CD4-positive, alpha-beta T cell treated with Interleukin-1 beta for 1 hour (primary cell): ENCODE results near the gene CIB1.
A peak's percentile ranks its signal among the peaks of the same experiment; 100 is the strongest.

Source experiments
- DNase-seq, 2 donors: peaks; one replicate each; pipeline ENCODE4 v3.0.0-alpha.2; 2020 to 2022

Gene CIB1

GRCh38 chr15:90239371-90239770 is 5.6 kb upstream of the CIB1 start:
- DNase-seq = no peak

DNA sequence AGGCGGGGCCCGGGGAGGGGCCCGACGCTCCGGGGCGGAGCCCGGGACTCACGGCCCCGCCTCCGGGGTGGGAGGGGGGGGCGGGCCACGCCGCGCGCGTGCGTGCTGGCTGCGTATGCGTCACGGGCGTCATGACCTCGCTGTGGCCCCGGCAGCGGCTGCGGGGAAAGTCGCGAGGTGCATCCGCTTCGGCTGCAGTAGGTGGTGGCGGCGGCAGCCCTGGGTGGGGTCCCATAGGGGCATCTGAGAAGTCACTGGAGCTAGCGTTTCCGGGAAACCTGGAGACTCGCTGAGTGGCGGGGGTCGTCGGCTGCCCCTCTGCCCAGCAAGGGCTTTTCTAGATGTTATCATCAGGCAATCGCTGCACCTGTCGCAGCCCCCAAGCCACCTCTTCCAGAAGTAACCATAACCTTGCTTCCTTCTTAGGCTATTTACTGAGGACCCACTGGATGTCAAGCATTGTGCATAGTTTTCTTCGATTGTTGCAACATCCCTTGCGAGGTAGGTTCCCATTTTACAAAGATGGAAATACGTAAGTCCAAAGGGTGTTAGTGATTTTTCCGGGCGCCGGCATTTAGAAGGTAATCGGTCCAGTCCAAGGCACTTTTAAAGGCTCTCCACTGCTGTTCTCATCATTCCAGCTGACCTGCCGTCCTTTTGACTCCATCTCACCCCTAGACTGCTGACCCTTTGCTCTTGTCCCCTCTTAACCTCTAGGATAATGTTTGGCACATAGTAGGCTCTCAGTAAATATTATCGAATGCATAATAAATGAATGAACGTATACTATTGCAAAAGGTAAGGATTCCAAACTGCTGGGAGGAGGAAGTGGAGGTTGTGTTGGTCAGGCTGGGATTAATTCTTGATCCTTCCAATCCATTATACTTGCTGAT is 601 bp upstream of the CIB1 start, which contains the start of gene GDPGP1:
Gene GDPGP1 (plus strand): TSS at position 114 of the 893 bp plus-strand sequence. CDS start 6,700 bp downstream, outside the sequence.
- no peak for DNase-seq

- DNase-seq = no peak
Measured at GRCh38 chr15:90232941-90233386, 777 bp downstream of the CIB1 start.

DNA sequence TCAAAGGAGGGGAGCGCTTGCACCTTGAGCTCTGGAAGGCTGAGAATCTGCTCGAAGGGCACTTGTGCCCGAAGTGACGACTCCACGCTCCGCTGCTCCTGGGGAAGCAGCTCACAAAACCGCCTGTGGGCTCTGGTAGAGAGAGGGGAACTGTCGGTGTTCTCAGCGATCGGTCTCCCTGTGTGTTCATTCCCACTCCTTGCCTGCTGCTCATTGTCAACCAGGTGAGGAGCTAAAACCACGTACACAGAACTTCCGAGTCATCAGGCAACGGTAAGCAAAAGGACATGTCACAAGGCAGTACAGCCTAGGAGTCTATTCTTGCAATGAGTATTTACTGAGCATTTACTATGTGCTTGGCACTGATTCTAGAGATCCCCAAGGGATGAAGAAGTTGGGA is 1.5 kb downstream of the CIB1 start:
- peak in 1 of 2 donors; percentile 31 for DNase-seq

DNA sequence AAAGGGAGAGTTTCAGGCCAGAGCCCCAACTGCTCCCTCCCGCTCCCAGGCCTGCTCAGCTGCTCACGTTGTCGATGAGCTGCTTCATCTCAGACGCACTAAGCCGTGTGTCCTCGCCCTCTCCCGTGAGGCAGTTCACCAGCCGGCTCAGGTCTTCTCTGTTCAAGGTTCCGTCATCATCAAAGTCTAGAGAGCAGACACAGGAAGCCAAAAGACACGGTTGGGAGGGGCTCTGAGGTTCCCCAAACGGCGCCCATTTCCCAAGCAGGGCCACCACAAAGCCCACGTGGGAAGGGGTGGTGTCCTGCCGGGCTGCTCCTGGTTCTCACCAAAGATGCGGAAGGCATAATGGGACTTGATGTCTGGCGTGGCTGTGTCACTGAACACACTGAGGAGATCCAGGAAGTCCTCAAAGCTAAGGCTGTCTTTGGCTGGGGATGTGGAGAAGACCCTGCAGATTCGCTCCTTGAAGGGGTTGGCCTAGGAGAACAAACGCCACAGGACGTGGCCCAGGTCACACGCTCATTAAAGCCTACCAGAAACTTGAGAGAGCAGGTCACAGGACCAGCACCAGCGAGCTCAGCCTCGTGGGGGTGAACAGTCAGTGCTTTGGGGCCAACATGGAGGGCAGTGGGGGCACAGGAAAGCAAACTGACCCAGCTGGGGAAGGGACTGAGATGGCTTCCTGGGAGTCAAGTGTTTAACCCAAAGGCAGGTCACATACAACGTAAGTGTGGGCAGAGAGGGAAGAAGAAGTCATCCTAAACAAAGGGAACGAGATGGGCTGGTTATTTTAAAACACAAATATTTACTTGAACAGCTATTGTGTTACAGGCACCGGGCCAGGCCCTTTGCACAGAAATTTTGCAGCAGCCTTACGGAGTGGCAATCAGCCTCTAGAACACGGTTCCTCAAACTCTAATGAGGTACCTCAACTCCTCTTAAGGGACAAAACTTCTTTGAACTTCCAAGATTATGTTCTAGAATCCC is 2.4 kb downstream of the CIB1 start:
- peak; percentile 87 to 90 for DNase-seq

- DNase-seq = no peak
Measured at GRCh38 chr15:90230610-90231009, 3.1 kb downstream of the CIB1 start.

DNA sequence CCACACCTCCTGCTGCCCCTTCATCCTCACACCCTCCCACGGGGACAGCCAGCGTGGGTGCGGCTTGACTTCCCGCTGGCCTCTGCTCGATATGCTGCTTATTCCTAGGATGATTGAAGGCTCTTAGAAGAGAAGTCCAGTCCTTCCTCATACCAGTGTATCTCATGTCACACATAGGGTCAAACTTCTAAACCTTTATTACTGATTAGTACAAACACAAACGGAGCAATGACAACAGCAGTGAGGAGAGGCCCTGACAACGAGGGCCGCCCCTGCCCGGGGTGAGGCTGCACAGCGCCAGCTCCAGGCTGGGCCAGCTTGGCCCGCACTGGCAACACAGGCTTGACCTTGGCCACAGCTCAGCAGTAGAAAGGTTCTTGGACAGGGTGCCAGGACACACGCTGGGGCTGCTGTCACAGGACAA is 3.7 kb downstream of the CIB1 start:
- DNase-seq = no peak

GRCh38 chr15:90228960-90229359 is 4.8 kb downstream of the CIB1 start:
- DNase-seq = no peak

DNA sequence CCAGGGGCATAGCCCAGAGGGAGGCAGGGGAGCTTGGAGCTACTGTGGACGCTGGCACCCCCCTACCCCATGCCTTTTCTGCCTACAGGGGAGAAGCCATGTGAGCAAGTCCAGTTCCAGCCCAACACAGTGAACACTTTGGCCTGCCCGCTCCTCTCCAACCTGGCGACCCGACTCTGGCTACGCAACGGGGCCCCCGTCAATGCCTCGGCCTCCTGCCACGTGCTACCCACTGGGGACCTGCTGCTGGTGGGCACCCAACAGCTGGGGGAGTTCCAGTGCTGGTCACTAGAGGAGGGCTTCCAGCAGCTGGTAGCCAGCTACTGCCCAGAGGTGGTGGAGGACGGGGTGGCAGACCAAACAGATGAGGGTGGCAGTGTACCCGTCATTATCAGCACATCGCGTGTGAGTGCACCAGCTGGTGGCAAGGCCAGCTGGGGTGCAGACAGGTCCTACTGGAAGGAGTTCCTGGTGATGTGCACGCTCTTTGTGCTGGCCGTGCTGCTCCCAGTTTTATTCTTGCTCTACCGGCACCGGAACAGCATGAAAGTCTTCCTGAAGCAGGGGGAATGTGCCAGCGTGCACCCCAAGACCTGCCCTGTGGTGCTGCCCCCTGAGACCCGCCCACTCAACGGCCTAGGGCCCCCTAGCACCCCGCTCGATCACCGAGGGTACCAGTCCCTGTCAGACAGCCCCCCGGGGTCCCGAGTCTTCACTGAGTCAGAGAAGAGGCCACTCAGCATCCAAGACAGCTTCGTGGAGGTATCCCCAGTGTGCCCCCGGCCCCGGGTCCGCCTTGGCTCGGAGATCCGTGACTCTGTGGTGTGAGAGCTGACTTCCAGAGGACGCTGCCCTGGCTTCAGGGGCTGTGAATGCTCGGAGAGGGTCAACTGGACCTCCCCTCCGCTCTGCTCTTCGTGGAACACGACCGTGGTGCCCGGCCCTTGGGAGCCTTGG is 5.6 kb downstream of the CIB1 start:
- DNase-seq = no peak

- DNase-seq = no peak
Measured at GRCh38 chr15:90227336-90227735, 6.4 kb downstream of the CIB1 start.

DNA sequence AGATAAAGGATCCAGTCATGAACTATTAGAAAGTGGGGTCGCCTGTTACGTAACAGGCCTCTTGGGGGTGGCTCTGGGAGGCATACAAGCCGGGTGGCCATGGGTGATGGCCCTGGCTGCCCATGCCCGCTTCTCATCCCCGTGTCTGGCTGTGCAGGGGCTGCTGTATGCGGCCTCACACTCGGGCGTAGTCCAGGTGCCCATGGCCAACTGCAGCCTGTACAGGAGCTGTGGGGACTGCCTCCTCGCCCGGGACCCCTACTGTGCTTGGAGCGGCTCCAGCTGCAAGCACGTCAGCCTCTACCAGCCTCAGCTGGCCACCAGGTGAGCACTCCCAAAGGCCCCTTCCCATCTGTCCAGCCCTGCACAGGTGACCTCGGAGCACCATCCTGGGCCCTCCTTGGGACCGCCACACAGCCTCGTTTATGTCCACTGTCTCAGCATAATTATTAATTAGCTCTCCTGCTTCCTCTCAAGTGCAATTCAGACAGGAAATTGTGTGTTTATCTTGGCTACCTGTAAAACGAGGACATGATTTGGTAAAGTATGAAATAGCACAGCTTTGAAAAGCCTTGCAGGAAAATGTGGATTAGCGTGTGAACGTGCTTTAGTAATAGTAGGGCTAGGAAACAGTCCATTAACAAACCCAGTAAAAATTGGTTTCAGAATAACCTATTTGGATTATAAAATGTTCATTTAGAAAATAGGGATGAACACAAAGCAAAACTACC is 8.1 kb downstream of the CIB1 start:
- no peak for DNase-seq

DNA sequence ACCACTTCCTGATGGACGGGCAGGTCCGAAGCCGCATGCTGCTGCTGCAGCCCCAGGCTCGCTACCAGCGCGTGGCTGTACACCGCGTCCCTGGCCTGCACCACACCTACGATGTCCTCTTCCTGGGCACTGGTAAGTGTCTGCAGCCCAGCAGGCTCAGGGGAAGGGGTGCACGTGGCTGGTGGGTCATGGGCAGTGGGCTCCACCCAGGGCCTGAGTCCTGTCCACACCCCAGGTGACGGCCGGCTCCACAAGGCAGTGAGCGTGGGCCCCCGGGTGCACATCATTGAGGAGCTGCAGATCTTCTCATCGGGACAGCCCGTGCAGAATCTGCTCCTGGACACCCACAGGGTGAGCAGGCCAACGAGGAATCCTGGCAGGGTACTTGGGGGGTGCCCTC is 8.7 kb downstream of the CIB1 start:
- DNase-seq = no peak

DNA sequence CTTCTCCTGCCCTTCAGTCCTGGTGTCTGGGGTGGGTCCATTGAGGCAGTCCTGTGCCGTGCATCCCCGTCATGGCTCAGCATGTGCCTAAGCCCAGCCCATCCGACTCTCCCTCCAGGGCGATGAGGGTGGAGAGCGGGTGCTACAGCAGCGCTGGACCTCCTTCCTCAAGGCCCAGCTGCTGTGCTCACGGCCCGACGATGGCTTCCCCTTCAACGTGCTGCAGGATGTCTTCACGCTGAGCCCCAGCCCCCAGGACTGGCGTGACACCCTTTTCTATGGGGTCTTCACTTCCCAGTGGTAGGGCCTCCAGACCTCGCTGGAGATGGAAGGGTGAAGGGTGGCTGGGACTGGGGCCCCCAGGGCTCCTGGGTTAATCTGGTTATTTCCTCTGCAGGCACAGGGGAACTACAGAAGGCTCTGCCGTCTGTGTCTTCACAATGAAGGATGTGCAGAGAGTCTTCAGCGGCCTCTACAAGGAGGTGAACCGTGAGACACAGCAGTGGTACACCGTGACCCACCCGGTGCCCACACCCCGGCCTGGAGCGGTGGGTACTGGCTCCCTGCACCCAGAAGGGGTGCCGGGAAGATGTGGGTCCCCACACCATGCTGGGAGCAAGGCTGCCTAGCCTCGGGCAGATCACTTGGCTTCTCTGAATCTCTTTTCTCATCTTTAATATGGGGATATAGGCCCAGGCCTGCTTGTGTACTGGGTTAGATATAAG is 10.1 kb downstream of the CIB1 start:
- no peak for DNase-seq

GRCh38 chr15:90222547-90222946 is 11.2 kb downstream of the CIB1 start:
- no peak for DNase-seq

GRCh38 chr15:90221246-90221900 is 12.4 kb downstream of the CIB1 start:
- DNase-seq = peak in 1 of 2 donors; percentile 46

GRCh38 chr15:90219421-90220141 is 14.2 kb downstream of the CIB1 start:
- peak; percentile 51 to 53 for DNase-seq

DNA sequence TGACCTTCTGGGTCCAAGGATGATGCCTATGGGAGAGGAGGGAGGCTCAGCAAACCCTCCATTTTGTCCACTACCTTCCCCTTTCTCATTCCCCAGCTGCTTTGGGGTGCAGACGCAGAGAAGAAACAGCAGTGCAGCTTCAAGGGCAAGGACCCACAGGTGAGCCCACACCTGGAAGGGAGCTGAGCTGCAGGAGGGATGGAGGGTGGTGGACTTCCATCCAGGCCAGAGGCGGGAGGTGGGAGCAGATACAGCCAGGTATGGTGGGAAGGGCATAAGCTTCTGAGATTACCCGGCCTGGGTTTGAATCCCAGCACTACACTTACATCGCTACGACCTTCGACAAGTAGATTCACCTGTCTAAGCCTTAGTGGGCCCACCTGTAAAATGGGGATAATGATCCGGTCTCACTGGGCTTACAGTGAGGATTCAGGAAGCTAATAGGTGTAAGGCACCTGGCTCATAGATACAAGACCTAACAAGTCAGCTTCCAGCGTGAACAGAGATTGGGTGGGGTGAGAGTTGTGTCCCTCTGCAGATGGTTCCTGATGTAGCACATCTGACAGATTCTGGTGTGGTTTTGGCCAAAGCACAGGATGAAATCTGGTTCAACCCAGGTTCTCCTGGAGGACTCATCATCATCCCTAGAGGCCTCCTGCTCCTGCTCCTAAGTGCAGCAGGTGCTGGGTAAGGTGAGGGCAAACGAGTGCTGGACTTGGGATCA is 15.9 kb downstream of the CIB1 start:
- no peak for DNase-seq

GRCh38 chr15:90214553-90215196 is 19.1 kb downstream of the CIB1 start:
- peak in 1 of 2 donors; percentile 56 for DNase-seq
